G401 (cell line): ENCODE results near the gene FRMD4B. TPM values are rescaled to one million over a fixed set of nuclear protein-coding genes. Genes with fewer than 3 reads are reported as not detected.
"Not testable (repeated sequence)": the region's sequence is repeated elsewhere in the genome, so short reads cannot be mapped to it uniquely, and the experiment has no call there.

Experiments
- DNase-seq: peaks from one replicate; pipeline ENCODE4 v3.0.0-alpha.2; 2015; ENCODE audit warnings: low spot score
- in situ Hi-C: cut with HindIII; loops from 2 replicates; pipeline ENCODE4 v1.10.0; 2016; ENCODE audit warnings: low sequenced_read_pairs, mixed read lengths
- total RNA-seq: library from RNA; depleted of rRNA; stranded (reverse); fragments of >200 nt; shearing (Covaris generic); gene quantifications from 2 replicates; pipeline ENCODE4 v1.2.3, GENCODE V29; 2014

The FRMD4B gene
- total RNA-seq, 1 experiment from 2014 or later: 19.9 TPM

DNA sequence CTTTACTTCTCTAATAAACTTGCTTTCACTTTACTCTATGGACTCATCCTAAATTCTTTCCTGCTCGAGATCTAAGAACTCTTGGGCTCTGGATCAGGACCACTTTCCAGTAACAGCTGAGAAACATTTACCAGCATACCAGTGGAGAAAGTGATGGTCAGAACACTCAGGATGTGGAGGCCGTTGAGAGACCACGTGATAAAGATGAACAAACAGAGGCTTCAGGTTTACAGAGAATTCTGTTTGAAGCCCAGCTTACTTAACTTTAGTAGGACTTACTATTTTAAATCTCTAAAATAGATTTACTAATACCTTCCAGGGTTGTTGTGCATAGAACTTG lies 57.0 kb downstream of the FRMD4B start:
- no peak for DNase-seq
- in situ Hi-C loops: no loop called here

DNA sequence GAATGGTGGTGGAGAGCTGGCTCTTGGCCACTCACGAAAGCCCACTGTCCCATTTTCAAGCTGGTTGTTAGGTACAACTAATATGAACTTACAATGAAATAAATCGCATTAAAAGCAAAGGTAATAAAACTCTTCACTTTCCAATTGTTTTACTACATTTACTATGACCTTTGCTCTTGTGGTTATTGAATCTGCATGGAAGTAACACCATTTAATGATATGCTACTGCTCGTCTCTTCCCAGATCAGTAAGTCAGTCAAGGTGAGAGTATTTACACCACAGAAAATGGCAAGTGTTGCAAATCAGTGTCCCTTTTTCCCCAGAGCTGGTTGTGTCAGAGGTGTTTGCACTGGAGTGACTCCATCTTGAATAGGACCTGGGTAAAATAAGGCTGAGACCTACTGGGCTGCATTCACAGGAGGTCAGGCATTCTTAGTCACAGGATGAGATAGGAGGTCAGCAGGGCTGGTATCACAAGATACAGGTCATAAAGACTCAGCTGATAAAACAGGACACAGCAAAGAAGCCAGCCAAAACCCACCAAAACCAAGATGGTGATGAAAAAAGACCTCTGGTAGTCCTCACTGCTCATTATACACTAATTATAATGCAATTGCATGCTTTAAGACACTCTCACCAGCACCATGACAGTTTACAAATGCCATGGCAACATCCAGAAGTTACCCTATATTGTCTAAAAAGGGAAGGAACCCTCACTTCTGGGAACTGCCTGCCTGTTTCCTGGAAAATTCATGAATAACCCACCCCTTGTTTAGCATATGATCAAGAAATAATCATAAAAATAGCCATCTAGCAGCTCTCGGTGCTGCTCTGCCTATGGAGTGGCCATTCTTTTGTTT lies 57.6 kb downstream of the FRMD4B start:
- in situ Hi-C loops: no loop called here
- DNase-seq: no peak

DNA sequence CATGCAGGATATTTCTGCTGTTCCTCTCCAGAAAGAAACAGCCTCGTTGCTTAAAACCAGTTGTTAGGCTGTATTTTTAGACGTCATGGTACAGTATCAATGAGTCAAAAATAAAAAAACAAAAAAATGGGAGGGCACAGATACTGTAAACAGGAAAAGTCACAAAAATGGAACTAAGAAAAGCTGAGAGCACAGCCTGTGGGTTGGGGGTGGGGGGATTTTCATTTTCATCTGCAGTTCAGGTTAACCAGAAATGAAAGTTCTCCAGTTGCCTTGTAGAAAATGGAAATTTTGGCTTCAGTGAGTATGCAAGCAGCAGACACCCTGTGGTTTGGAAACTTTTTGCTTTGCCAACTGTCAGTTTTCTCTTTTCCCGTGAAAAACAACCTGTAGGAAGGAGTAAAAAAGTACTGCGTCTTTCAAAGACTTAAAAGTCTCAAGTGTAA lies 59.0 kb downstream of the FRMD4B start:
- in situ Hi-C loops: no loop called here
- DNase-seq: no peak

DNA sequence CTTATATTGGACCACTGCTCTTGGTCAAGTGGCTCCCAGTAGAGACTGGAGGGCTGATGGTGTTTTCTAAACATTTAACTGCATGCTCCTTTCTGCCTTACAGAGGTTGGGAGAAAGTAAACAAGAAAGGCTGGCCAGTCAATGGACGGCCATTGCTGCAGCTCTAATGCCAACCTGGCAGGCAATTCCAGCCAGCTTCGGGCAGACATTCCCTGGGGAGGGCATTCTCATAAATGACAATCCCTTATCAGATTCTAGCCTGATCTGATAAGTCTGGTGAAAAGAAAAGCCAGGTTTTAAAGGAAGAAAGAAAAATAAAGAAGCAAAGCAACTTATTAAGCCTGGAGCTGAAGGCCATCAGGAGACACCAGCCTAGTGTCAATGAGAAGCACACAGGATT lies 60.7 kb downstream of the FRMD4B start:
- DNase-seq: no peak
- in situ Hi-C loops: no loop called here

DNA sequence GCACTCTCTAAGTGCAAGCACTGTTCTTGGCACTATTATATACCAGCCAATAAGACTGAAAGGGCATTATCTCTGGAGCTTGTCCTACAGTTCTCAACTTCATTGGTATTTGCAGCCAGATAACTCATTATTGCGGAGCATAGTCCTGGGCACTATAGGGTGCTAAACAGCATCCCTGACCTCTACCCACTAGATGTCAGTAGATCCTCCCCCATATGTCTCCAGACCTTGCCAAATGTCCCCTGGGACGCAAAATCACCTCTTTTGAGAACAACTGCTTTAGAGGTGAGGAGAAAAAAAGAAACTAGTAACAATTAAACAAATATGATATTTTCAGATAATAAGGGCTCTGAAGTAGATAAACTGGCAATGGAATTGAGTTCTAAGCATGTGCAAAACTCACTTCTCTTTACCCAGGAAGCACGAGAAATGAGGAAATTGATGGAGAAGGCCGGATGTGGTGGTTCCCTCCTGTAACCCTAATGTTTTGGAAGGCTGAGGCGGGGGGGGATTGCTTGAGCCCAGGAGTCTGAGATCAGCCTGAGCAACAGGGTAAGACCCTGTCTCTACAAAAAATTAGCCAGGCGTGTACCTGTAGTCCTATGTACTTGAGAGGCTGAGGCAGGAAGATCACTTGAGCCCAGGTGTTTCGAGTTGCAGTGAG lies 61.4 kb downstream of the FRMD4B start:
- in situ Hi-C loops: no loop called here

DNA sequence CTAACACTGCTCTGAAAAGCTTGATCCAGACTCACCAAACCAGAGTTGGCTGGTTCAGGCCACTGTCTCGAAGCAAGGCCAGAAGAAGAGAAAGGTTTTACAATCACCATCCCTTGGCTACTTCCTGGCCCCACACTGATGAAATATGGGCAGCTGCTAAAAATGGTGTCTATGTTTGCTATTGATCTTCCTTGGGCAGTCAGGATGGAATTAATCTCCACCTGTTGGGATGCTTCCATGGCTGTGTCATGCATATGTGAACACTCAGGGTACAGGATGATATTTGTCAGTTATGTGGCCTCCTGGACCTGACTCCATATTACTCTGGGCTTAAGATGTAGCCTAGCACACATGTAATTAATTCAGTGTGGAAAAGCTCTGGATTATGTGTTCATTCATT lies 61.9 kb downstream of the FRMD4B start:
- no peak for DNase-seq
- in situ Hi-C loops: no loop called here

More for the DNA sequence above, 61.4 kb downstream of the FRMD4B start:
- no peak for DNase-seq

DNA sequence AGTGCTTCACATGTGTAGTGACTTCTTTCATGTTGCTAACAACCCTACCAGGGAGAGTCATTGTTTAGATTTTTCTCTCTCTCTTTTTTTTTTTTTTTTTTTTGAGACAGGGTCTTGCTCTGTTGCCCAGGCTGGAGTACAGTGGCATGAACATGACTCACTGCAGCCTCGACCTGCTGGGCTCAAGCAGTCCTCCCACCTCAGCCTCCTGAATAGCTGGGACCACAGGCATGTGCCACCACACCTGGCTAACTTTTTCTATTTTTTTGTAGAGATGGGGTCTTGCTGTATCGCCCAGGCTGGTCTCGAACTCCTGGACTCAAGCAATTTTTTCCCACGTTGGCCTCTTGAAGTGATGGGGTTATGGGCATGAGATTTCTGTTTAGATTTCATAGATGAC lies 63.4 kb downstream of the FRMD4B start:
- in situ Hi-C loops: not testable (repeated sequence)

DNA sequence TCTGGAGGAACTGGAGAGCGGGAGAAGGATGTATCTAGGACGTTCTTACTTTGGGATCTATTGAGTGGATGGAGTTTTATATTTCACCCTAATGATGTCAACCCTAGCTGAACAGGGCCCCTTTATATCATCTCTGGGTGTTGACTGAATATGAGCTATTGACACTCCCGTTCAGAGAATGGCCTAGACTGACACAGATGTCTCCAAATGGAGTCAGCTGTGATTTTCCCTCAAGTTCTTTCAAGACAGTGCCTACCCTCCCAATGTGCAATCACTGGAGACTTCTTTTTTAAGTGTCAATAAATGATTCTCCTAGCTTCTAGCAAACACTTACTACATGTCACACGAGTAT lies 63.8 kb downstream of the FRMD4B start:
- in situ Hi-C loops: no loop called here
- DNase-seq: no peak

More for the DNA sequence above, 63.4 kb downstream of the FRMD4B start:
- DNase-seq: not testable (repeated sequence)

DNA sequence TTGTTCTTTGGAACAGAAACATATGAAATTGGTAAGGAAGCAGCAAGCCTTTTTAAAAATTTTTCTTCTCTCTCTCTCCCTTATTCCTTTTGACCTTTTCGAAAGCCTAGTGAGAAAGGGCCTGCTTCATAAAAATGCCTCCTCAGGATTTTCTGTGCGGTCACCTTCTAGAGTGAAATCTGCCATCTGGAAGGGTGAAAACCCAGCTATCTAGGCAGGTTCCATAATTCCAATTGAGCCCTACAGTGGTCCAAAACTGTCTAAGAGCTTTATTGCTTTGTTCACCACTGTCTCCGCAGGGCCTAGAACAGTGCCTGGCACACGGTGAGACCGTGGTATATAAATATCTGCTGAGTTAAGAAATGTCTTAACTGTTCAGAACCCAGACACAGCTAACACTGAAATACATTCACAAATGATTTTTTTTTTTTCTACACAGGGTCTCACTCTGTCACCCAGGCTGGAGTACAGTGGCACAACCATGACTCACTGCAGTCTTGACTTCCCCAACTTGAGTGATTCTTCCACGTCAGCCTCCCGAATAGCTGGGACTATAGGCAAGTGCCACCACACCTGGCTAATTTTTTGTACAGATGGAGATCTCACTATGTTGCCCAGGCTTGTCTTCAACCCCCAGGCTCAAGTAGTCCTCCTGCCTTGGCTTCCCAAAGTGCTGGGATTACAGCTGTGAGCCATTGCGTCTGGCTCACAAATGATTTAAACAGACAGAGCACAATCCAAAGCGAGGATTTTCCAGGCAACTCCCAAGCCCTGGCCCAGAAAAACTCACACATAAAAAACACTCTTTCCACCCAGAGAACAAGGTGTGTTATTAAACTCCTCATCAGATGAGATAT lies 64.4 kb downstream of the FRMD4B start:
- in situ Hi-C loops: no loop called here

DNA sequence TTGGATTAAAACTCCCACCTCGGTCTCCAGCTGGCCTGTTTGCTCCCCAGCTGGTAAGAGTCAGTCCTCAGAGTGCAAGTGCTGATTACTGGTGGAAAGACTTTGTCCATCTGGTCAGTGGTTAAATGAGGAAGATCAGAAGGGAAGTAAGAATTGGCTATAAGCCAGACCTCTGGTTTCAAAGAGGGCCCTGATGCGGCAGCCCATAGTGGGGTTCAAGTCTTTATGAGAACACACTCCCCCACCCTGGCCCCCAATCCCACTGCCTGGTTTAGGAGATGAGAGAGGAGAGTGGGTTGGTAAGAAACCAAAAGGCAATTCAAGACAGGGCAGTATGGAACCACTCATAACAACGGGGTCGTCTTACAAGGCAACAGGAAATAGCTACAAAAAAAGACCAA lies 65.0 kb downstream of the FRMD4B start:
- in situ Hi-C loops: no loop called here
- DNase-seq: no peak

More for the DNA sequence above, 64.4 kb downstream of the FRMD4B start:
- no peak for DNase-seq

DNA sequence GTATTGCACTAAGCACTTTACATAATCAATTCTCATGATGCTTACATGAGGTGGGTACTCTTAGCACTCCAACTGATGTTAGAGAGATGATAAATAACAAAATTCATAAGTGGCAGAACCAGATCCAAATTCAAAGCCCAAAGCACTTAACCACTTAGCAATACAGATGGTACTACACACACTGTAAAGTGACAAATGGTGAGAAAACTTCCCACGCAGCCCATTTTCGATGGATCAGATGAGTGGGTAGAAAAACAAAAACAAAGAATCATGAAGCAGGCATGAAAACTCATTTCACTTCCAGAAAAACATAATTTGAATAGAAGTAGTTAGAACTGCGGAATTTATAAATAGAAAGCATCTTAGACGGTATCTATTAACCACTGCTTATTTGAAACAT lies 66.2 kb downstream of the FRMD4B start:
- no peak for DNase-seq
- in situ Hi-C loops: no loop called here

DNA sequence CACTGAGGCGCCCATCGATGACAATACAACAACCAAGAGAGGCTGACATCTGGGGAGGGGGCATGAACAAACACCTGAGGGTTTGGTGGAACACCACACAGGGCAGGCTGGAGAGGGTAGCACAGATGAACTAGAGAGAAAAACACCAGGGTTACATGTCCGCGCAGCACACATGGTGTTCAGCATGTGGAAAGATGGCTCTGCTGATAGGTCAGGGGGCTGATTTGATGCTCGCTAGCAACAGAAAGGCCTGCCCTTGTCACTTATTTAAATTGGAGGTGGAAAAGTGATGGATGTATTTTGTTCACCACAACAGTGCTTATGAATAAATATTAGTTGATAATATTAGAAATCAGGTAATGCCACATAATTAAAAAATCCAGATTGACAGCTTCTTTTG lies 67.5 kb downstream of the FRMD4B start:
- no peak for DNase-seq
- in situ Hi-C loops: no loop called here

DNA sequence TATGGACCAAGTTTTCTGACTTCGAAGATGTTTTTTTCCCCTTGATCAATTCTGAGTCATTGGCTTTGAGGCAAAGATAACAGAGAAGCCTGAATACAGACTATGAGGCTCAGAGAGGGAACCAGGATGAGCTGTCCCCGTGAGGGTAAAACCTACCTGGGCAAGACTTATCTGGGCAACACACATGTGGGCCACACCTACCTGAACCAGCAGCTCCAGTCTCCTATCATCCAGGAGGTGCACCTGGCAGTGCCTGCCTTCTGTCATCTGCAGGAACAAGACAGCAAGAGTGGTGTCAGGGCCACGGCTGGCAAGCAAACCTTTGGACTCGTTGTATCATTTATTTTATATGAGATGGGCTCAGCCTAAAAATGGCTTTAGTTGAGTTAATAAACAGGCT lies 72.6 kb downstream of the FRMD4B start:
- DNase-seq: no peak
- in situ Hi-C loops: no loop called here

DNA sequence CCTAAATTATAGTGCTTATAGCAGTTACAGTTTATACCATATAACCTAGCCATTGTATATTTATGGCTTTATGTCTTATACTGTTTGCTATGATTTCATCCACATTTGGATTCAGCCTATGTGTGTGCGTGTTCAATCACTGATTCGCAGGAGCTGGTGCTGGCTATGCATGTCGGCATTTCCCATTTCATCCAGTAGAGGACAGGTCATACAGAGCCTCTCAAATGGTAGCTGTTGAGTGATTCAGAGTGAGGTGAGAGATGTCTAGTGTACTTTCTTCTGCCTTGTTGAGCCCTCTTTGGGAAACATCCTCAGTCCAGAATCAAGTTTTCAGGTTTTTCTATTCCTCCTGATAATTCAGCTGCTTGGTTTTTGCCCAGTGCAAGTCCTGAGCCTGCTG lies 76.1 kb downstream of the FRMD4B start:
- no peak for DNase-seq
- in situ Hi-C loops: no loop called here

DNA sequence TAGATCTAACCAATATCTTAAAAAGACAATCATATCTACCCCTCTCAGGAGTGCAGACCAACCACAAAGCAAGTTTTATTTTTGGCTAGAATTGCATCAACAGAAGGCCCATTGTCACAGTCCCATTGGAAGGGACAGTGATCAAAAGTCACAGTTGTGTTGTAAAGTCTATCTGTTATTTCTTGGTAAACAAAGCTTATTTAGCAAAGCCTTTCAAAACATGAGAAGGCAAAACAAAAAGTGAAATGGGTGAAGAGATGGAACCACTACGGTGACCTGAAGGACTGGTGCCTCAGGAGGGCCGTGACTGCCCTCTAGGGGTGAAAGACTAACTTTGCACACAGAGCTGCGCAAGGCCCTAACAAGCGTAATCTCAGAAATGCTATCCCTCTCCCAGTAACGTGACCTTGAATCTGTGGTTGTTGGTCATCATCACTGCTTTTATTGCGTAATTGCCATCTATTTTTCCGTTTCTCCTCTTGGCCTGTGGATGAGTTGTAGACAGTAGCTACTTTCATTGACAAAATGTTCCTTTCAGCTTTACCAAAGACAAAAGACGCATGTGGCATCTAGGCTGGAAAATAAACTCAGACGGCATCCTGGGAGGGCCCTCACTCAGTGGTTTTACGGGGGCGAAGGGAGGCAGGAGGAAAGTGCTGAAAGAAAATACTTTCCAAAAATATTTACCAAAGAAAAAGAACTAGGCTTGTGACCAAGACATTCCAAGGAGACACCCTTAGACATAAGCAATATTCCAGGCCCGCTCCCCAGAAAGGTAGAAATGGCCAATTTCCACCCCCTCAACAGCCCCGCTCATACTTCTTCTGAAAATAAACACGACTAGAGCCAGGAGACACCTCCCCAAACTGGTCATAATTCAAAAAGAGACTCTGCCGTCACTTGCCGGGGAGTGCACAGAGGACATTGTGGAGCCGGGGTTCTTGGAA lies 79.4 kb downstream of the FRMD4B start:
- peak; percentile 66 for DNase-seq
- in situ Hi-C loops: no loop called here

DNA sequence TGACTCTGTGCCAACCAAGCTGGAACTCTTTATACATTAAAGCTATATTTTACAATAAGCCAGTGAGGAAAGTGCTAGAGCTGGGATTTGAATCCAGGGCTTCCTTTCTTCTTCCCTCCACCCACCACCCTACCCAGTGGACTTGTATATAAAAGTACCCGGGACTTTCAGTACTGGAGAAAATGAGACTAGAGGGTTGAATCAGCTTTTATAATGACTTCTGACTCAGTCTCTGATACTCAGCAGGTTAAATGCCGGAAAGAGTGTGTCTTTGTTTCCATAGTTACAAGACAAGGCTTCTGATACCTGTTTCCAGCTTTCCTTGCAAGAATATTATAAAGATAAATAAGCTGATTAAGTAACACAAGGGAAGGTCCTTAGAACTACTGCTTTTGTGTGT lies 80.9 kb downstream of the FRMD4B start:
- DNase-seq: no peak

DNA sequence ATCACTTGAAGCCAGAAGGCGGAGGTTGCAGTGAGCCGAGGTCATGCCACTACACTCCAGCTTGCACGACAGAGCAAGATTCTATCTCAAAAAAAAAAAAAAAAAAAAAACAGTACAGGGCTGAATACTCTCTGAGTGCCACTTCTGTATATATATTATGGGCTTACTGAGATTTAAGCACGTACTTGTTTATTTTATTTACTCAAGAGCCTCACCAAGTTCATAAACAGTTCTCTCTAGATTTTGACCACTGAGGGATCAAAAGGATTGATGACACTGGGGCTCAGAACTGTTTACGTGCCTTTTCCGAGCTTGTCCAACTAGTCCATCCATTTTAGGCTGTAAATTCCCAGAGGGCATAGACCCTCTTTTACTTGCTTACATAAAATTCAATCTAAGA lies 81.5 kb downstream of the FRMD4B start:
- DNase-seq: no peak
- in situ Hi-C loops: no loop called here

More for the DNA sequence above, 80.9 kb downstream of the FRMD4B start:
- in situ Hi-C loops: no loop called here

DNA sequence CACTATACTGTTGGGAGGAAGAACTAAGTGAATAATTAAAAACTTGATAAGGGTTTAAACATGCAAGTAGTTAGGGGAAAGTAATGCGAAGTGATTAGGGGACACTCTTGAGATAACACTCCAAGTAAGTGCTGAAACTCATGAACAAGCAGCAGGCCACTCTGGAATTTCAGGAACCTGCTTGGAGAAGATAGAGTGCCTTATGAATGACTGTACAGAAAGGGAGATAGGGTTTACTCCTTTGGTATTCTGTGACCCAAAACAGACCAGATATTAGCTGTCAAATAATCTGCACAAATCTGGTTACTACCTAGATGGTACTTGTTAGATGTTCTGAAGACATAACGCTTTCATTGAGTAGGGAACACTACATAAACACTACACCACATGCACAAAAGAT lies 85.6 kb downstream of the FRMD4B start:
- DNase-seq: no peak
- in situ Hi-C loops: no loop called here

DNA sequence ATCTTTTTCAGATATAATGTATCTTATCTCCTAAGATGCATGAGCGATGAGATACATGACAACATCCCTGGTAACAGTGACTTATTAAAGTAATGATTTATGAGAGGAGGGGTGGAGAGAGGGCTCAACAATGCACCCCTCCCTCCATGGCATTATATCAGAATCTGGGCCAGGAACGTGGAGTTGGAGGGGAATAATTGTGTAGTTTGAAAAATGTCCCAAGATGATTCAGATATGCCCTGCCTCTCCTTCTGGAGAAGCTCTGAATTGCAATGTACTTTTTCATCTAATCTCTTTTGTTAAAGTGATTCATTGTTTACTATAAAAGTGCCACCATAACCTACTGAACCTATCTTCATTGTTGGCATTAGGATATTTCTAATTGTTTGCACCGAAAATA lies 86.5 kb downstream of the FRMD4B start:
- in situ Hi-C loops: no loop called here
- DNase-seq: no peak
